Esophagus (tissue), 2 donors: ENCODE data around the gene CLNK. TPM values are rescaled to one million over a fixed set of nuclear protein-coding genes. Genes with fewer than 3 reads are reported as not detected.

ENCODE experiments used
- H3K27ac ChIP-seq, 2 donors: one replicate each; pipeline ENCODE4 v1.5.1; 2013; ENCODE audit warnings: low read depth in 2 of 2, mild to moderate bottlenecking in 2 of 2, inconsistent platforms in 1 of 2, low read length in 1 of 2, moderate library complexity in 1 of 2
- H3K27me3 ChIP-seq, 2 donors: one replicate each; pipeline ENCODE4 v1.6.1; 2013; ENCODE audit warnings: low read length in 2 of 2, control low read depth in 1 of 2, mild to moderate bottlenecking in 1 of 2; ENCODE audit not compliant: insufficient read depth in 2 of 2, control insufficient read depth in 1 of 2
- H3K36me3 ChIP-seq, 2 donors: one replicate each; pipeline ENCODE4 v1.6.1; 2013; ENCODE audit warnings: low read length in 1 of 2; ENCODE audit not compliant: control insufficient read depth in 2 of 2, insufficient read depth in 2 of 2
- H3K4me1 ChIP-seq, 2 donors: one replicate each; pipeline ENCODE4 v1.6.1; 2013; ENCODE audit warnings: low read length in 1 of 2; ENCODE audit not compliant: control insufficient read depth in 2 of 2, insufficient read depth in 2 of 2
- H3K4me3 ChIP-seq, 2 donors: one replicate each; pipeline ENCODE4 v1.5.1; 2013; ENCODE audit warnings: low read length in 2 of 2, mild to moderate bottlenecking in 2 of 2, low read depth in 1 of 2, moderate library complexity in 1 of 2
- H3K9me3 ChIP-seq, 2 donors: one replicate each; pipeline ENCODE4 v1.6.1; 2013; ENCODE audit warnings: mild to moderate bottlenecking in 2 of 2, low read depth in 1 of 2, low read length in 1 of 2, moderate library complexity in 1 of 2; ENCODE audit not compliant: control insufficient read depth in 2 of 2, insufficient read depth in 1 of 2
- WGBS, 2 donors: extraction: QIAGEN DNeasy Blood & Tissue Kit; methylation state at CpG; one replicate each; pipeline ENCODE4 v1.1.7; 2013; 5-methylcytosine and 5-hydroxymethylcytosine counted together
- polyA plus RNA-seq, 2 donors: library from polyadenylated mRNA; stranded (reverse); fragments of 200-250 nt; gene quantifications; one replicate each; pipeline ENCODE4 v1.2.3, GENCODE V29; 2013
- donor health status: healthy with polysubstance abuse.
- donor health status: Bipolar disorder and iron deficiency.

The CLNK gene
- polyA plus RNA-seq, 2 donors: 0.05 TPM; not detected in 1

DNA sequence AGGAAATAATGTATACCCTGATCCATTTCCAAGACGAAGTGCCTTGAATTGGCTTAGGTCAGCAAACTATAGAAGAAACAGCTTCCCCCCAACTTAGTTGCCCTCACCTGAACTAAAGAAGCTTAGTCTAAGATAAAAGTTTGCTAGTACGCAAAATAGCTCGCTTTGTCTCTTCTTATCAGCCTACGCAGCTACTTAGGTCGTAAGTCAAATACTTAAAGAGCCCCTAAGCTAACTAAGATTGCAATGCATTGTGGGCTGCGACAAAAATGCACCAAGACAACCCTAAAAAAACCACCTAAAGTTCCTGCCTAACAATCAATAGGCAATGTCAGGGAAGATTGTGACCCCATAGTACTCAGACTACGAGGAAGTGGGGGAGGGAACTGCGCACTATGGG lies 12.8 kb downstream of the CLNK start:
- Histone ChIP-seq H3K4me3 (no peak overlapping the region), H3K36me3 (peaks cover 0 to 2% of the 10 kb centered on the region in 2 donors), H3K27me3 (no peaks in the 10 kb centered on the region), H3K27ac (no peak overlapping the region), H3K4me1 (no peaks in the 10 kb centered on the region), H3K9me3 (no peaks in the 10 kb centered on the region)
- WGBS, 2 donors: 65 to 71% methylated on average over 8 of the region's 8 CpGs

DNA sequence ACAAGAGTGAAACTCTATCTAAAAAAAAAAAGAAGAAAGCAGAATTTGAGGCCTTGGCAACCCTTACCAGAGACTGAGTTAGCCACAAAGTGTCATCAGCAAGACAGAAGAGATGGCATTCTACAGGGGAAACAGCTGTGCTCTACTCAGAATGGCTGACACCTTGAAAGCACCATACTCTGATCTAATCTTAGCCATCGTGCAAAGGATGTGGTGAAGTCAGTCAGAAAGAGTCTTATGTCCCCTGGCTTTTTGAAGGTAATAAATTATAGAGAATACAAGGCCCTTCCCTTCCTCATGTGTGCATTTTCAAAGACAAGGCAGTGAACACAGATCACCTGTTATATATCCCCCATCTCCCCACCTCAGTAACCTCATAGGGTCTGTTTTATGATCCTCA lies 13.2 kb downstream of the CLNK start:
- H3K27ac ChIP-seq: no peak overlapping the region
- no peaks in the 10 kb centered on the region for H3K9me3 ChIP-seq
- no peak overlapping the region for H3K4me3 ChIP-seq
- no peaks in the 10 kb centered on the region for H3K4me1 ChIP-seq
- H3K36me3 ChIP-seq: peaks cover 0 to 2% of the 10 kb centered on the region in 2 donors
- 58 to 63% methylated on average over 1 of the region's 1 CpG for WGBS, 2 donors
- H3K27me3 ChIP-seq: no peaks in the 10 kb centered on the region

DNA sequence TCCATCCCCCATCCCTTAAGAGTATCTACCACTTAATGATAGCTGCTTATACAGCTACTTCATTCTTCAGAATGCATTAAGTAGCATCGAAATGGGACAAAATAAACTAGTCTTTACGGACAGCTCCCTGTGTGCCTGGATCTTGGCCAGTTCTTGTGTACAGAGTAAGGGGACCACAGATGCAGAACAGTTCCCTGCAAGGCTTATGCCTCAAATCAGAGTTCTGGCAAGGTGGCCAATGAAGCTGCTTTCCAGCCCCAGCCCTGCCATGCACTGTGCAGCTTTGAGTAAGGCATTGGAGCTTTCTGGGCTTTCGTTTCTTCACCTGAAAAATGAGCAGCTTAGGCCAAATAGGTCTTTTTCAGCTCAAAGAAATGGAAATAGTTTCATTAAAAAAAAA lies 14.2 kb downstream of the CLNK start:
- H3K9me3 ChIP-seq: no peaks in the 10 kb centered on the region
- H3K36me3 ChIP-seq: peaks cover 0 to 2% of the 10 kb centered on the region in 2 donors
- no peaks in the 10 kb centered on the region for H3K4me1 ChIP-seq
- no peak overlapping the region for H3K4me3 ChIP-seq
- WGBS, 2 donors: 80 to 81% methylated on average over 3 of the region's 3 CpGs
- H3K27me3 ChIP-seq: no peaks in the 10 kb centered on the region
- no peak overlapping the region for H3K27ac ChIP-seq

DNA sequence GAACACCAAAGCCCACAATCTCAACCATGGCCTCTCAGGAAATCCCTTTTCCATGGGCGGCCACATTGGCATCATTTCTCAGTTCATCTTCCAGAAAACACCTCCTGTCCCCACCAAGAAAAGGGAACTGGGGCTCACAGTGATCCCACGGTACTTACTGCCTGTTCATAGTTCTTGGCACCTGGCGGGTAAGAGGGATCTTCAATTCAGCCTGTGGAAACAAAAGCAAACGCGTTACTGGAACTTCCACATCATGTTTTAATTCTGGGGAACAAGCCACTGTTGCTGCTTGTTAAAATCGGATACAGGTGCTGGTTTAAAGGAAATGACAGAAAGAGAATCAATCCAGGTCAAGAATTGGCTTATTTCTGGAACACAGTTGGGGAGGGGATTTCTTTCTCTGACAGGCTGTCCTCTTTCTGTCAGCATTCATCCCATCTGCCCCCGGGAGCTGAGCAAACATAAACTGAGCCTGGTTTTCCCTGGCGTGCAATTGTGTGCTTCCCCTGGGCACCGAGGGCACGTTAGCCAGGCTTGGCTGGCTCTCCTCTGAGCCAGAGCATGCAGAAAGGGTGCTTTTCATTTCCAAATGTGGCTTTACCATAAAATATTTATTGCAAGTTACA lies 16.8 kb downstream of the CLNK start:
- no peak overlapping the region for H3K4me3 ChIP-seq
- 50 to 56% methylated on average over 10 of the region's 10 CpGs for WGBS, 2 donors
- no peak overlapping the region for H3K27ac ChIP-seq
- no peaks in the 10 kb centered on the region for H3K9me3 ChIP-seq
- H3K27me3 ChIP-seq: no peaks in the 10 kb centered on the region
- no peaks in the 10 kb centered on the region for H3K4me1 ChIP-seq
- H3K36me3 ChIP-seq: peaks cover 0 to 2% of the 10 kb centered on the region in 2 donors

DNA sequence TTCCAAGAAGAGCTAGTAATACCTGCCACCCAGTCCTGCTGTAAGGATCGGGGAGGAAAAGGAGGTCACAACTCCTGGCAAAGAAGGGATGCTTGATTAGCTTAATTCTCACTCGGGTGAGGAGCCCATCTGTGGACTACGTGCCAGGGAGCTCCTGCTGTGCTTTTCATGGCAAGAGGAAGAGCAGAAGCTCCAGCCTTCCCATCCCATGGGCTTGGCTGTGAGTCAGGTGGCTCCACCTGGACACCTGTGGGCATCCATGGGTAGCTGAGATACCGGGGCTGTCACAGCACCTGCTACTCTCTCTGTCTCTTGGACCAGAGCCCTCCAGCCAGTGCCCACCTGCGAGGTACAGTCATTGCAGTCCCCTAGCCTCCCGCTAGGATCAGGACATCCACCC lies 18.0 kb downstream of the CLNK start:
- Histone ChIP-seq H3K9me3 (no peaks in the 10 kb centered on the region), H3K27me3 (no peaks in the 10 kb centered on the region), H3K36me3 (no peaks in the 10 kb centered on the region), H3K4me1 (no peaks in the 10 kb centered on the region), H3K27ac (no peak overlapping the region), H3K4me3 (no peak overlapping the region)
- WGBS, 2 donors: 73 to 79% methylated on average over 6 of the region's 6 CpGs

DNA sequence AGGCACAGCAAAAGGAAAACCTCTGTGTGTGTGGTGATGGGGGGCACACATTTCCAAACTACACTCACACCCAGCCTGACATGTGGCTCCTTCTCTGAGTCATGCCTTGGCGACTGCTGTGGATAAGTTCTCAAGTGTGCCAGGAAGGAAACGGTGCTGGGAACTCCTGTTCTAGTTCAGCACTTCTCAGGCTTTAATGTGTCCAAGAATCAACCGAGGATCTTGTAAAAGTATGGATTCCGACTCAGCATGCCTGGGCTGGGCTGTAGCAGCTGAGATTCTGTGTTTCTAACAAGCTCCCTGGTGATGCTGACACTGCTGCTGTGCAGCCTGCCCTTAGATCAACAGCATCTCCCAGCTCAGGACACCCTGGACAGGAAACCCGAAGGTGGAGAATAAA lies 20.2 kb downstream of the CLNK start:
- Histone ChIP-seq H3K4me3 (no peak overlapping the region), H3K9me3 (no peaks in the 10 kb centered on the region), H3K27ac (no peak overlapping the region), H3K36me3 (no peaks in the 10 kb centered on the region), H3K27me3 (no peaks in the 10 kb centered on the region), H3K4me1 (no peaks in the 10 kb centered on the region)
- 18 to 26% methylated on average over 5 of the region's 5 CpGs for WGBS, 2 donors

DNA sequence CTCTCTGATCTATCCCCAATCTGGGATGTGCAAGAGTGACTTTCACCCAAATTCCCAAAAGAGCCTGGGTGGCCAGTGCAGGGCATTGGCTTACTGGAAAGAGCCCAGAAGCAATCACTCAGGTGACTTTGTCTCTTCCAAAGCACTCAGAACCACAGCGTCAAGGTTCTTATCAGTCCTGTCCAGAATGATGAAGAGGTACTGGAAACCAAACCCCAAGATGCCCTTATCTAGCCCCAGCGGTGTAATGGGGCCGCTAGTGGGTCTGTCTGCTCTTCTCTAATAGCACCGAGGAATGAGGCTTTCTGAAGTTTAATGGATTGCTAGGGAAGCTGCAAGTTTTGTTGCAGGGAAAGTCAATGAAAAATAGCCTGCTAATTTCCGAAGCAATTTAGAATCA lies 21.6 kb downstream of the CLNK start:
- no peaks in the 10 kb centered on the region for H3K4me1 ChIP-seq
- no peak overlapping the region for H3K4me3 ChIP-seq
- WGBS, 2 donors: 55 to 67% methylated on average over 5 of the region's 5 CpGs
- H3K9me3 ChIP-seq: no peaks in the 10 kb centered on the region
- H3K27me3 ChIP-seq: no peaks in the 10 kb centered on the region
- H3K27ac ChIP-seq: no peak overlapping the region
- no peaks in the 10 kb centered on the region for H3K36me3 ChIP-seq

DNA sequence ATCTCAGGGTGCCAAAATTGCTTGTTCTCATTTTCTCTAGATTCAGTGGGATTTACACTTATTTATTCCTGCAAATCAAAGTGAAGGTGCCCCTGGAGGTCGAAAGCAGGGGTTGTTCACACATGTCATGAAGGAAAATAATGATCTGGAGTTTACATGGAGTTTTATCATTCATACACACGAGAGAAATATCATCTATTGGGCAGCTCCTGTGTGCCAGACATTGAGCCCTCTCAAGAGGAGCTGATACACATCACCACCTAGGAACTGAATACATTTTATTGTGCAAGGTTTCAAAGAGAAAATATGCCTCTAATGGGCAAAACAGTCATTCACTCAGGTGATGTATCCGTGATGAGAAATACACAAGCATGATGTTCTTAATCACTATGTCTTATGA lies 23.5 kb downstream of the CLNK start:
- no peaks in the 10 kb centered on the region for H3K4me1 ChIP-seq
- H3K9me3 ChIP-seq: no peaks in the 10 kb centered on the region
- H3K4me3 ChIP-seq: no peak overlapping the region
- H3K36me3 ChIP-seq: no peaks in the 10 kb centered on the region
- no peaks in the 10 kb centered on the region for H3K27me3 ChIP-seq
- 75 to 82% methylated on average over 3 of the region's 3 CpGs for WGBS, 2 donors
- no peak overlapping the region for H3K27ac ChIP-seq

DNA sequence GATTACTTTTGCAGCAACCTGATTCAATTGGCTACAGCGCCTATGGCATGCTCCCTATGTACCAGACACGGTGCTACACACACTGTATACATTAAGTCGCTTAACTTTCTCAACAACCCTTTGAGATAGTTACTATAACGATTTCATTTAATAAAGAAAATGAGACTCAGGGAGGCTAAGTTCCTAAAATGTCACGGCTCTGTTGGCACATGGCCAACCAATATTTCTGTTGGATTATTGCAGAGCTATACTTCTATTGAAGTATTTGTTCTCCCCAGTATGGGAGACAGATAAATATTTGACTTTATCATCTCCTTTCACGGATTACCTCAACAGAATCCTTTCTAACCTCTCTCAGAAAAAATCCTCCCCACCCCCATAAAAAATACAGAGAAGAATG lies 25.3 kb downstream of the CLNK start:
- Histone ChIP-seq H3K9me3 (no peaks in the 10 kb centered on the region), H3K4me1 (no peaks in the 10 kb centered on the region), H3K27ac (no peak overlapping the region), H3K4me3 (no peak overlapping the region), H3K36me3 (no peaks in the 10 kb centered on the region), H3K27me3 (no peaks in the 10 kb centered on the region)
- 75 to 82% methylated on average over 6 of the region's 6 CpGs for WGBS, 2 donors

DNA sequence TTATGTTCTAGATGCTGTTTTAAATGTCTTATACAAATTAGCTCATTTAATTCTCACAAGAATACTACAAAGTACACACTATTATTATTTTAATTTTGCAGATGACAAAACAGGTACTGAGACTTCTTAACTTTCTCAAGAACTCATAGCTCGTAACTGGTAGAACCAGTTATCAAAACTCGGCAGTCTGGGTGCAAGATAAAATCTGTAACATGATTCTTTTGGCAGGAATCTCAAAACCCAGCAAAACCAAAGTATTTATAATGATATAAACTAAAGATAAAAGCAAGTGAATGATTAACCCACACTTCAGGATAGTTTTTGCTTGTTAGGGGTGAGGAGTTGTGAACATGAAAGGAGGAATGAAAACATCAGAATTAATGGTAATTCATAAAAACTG lies 27.6 kb downstream of the CLNK start:
- no peaks in the 10 kb centered on the region for H3K27me3 ChIP-seq
- H3K4me1 ChIP-seq: no peaks in the 10 kb centered on the region
- no peak overlapping the region for H3K4me3 ChIP-seq
- no peaks in the 10 kb centered on the region for H3K9me3 ChIP-seq
- WGBS, 2 donors: 32 to 38% methylated on average over 2 of the region's 2 CpGs
- no peaks in the 10 kb centered on the region for H3K36me3 ChIP-seq
- H3K27ac ChIP-seq: no peak overlapping the region
